Esophagus squamous epithelium (tissue), 5 donors: ENCODE results near the gene KIF5C. TPM values are rescaled to one million over a fixed set of nuclear protein-coding genes. Genes with fewer than 3 reads are reported as not detected.
A peak's percentile ranks its signal among the peaks of the same experiment; 100 is the strongest.

Experiments used
- DNase-seq: peaks from one replicate; lab custom pipeline; 2025; lab: John Stamatoyannopoulos, UW
- H3K27ac ChIP-seq, 4 donors: fragments of 200-600 bp; sonication (generic); one replicate each; pipeline ENCODE4 v1.5.1; 2016 to 2019; ENCODE audit warnings: mild to moderate bottlenecking in 1 of 4
- H3K27me3 ChIP-seq, 4 donors: fragments of 200-600 bp; sonication (generic); 1 replicate in 3 of 4; 2 replicates in 1 of 4; pipeline versions ENCODE4 v1.5.1 to v1.6.0; 2017 to 2021; ENCODE audit warnings: antibody characterized with exemption in 1 of 4
- H3K36me3 ChIP-seq, 3 donors: fragments of 200-600 bp; sonication (generic); one replicate each; pipeline ENCODE4 v1.5.1; 2016 to 2019
- H3K4me1 ChIP-seq, 3 donors: fragments of 200-600 bp; sonication (generic); one replicate each; pipeline ENCODE4 v1.5.1; 2017 to 2019
- H3K4me3 ChIP-seq, 4 donors: fragments of 200-600 bp; sonication (generic); 1 replicate in 3 of 4; 2 replicates in 1 of 4; pipeline ENCODE4 v1.5.1; 2016 to 2019; ENCODE audit warnings: mild to moderate bottlenecking in 2 of 4, moderate library complexity in 1 of 4
- H3K9me3 ChIP-seq, 3 donors: fragments of 200-600 bp; sonication (generic); one replicate each; pipeline ENCODE4 v1.5.1; 2016 to 2019
- POLR2A ChIP-seq, 4 donors: fragments of 450-650 bp; IDR thresholded peaks; one replicate each; pipeline ENCODE4 v1.6.1; 2017; ENCODE audit warnings: antibody characterized with exemption in 4 of 4, mild to moderate bottlenecking in 4 of 4, moderate library complexity in 3 of 4
- WGBS, 2 donors: methylation state at CpG; one replicate each; pipeline ENCODE4 v1.1.5; 2018; 5-methylcytosine and 5-hydroxymethylcytosine counted together
- intact Hi-C: fragments of 100-400 bp; cut with DNase I; formaldehyde crosslinking; loops from one replicate; pipeline ENCODE4 v1.15.0; 2022
- total RNA-seq, 4 donors: library from RNA; depleted of rRNA; stranded (reverse); fragments of >200 nt; gene quantifications; one replicate each; pipeline ENCODE4 v1.1.0, GENCODE V29; 2016
- TF ChIP-seq, protein P1 (sequence below), 6 experiments: fragments of 450-650 bp in 4 of 6; fragments of 200-600 bp in 2 of 6; sonication (generic) in 2 of 6; IDR thresholded peaks; one replicate each; pipeline ENCODE4 v1.5.1; 2016 to 2019; ENCODE audit warnings: antibody characterized with exemption in 6 of 6, mild to moderate bottlenecking in 4 of 6, moderate library complexity in 4 of 6
- donor health status: DM: yes; HTN: yes; CAD: no.

KIF5C gene
- total RNA-seq, 4 donors from 2014 or later: 0.09 to 2.3 (median 0.41) TPM; not detected in 1

DNA sequence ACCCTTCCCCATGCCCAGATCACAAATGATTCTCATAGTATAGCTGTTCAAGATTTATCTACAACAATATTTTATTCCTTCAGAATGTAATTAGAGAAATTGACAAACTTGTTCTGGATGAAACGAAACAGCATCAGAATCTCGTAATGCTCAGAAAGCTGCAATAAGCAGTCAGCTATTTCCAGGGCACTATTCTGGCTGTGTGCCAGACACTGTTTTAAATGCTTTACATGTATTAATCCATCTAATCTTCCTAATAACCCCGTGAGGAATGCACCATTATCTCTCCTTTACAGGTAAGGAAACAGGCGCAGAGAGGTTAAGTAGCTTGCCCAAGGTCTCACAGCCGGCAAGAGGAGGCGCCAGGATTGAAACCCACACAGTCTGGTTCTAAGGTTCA is 153.3 kb downstream of the KIF5C start:
- Histone ChIP-seq H3K27ac (peak overlapping the region in 3 of 4 donors; percentile 4 to 31 (median 27)), H3K4me1 (peaks cover 0 to 26% (median 0%) of the 10 kb centered on the region in 3 donors), H3K4me3 (peak overlapping the region in 3 of 4 donors; percentile 13 to 26 (median 23)), H3K27me3 (peaks cover 0 to 33% (median 0%) of the 10 kb centered on the region in 4 donors), H3K36me3 (no peaks in the 10 kb centered on the region), H3K9me3 (no peaks in the 10 kb centered on the region)
- intact Hi-C loops: no loop called here
- no peak for DNase-seq
- TF ChIP-seq, protein P1, sequence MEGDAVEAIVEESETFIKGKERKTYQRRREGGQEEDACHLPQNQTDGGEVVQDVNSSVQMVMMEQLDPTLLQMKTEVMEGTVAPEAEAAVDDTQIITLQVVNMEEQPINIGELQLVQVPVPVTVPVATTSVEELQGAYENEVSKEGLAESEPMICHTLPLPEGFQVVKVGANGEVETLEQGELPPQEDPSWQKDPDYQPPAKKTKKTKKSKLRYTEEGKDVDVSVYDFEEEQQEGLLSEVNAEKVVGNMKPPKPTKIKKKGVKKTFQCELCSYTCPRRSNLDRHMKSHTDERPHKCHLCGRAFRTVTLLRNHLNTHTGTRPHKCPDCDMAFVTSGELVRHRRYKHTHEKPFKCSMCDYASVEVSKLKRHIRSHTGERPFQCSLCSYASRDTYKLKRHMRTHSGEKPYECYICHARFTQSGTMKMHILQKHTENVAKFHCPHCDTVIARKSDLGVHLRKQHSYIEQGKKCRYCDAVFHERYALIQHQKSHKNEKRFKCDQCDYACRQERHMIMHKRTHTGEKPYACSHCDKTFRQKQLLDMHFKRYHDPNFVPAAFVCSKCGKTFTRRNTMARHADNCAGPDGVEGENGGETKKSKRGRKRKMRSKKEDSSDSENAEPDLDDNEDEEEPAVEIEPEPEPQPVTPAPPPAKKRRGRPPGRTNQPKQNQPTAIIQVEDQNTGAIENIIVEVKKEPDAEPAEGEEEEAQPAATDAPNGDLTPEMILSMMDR (IDR thresholded peaks at IDR 0.05): no peak
- TF ChIP-seq POLR2A (IDR thresholded peaks at IDR 0.05): no peak
- 42 to 59% methylated on average over 6 of the region's 6 CpGs for WGBS, 2 donors

DNA sequence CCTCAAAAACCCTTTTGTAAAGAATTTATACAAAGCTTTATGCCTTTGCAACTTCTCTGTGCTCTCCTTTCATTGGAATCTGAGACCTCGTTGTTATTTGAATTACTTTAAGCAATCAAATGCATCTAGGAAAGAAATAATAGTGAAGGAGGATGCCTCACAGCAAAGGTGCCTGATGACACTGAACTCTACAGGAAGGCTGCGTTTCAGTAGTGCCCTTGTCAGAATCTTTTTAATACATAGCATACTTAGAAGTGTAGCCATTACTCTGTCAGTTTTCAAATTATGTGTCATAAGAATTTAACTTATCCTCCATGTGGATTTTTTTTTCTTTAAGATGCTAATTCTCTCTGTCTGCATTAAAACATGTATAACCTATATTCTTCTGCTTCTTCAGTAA is 153.9 kb downstream of the KIF5C start:
- intact Hi-C loops: no loop called here
- H3K27me3 ChIP-seq: peaks cover 0 to 35% (median 0%) of the 10 kb centered on the region in 4 donors
- no peaks in the 10 kb centered on the region for H3K9me3 ChIP-seq
- no peaks in the 10 kb centered on the region for H3K36me3 ChIP-seq
- H3K4me1 ChIP-seq: peaks cover 0 to 26% (median 0%) of the 10 kb centered on the region in 3 donors
- 39 to 67% methylated on average over 2 of the region's 2 CpGs for WGBS, 2 donors
- DNase-seq: no peak
- H3K4me3 ChIP-seq: no peak overlapping the region
- TF ChIP-seq, protein P1 (IDR thresholded peaks at IDR 0.05): no peak
- no peak for TF ChIP-seq POLR2A (IDR thresholded peaks at IDR 0.05)
- no peak overlapping the region for H3K27ac ChIP-seq

DNA sequence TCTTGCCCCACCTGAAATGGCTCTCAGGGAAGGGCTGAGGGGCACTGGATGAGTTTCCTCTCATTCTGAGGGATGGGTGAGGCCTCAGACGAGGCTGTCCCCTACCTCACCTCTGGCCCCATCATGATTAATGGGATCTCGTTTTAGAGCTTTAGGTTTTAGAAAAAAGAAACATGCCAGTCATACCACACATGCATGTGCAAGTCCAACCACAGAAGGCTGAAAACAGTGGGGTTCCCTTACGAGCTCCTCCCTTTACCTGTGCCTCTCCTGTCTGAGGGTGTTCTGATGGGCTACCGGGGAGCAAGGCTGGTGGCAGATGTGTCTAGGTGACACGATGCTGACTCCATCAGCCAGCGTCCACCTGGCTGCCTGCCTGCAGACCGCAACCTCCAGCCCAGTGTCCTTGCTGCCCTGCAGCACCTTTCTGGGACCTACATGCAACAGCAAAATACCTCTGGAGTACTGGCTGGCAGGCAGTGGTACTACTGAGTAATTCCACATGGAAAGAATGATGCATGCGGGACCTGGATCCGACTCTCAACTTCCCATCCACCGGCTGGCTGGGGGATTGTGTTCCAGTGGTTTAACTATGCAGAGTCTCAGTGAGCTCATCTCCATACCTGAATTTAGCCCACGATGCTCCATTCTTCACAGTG is 154.4 kb downstream of the KIF5C start:
- TF ChIP-seq, protein P1 (IDR thresholded peaks at IDR 0.05): no peak
- no peak for TF ChIP-seq POLR2A (IDR thresholded peaks at IDR 0.05)
- no peak overlapping the region for H3K27ac ChIP-seq

DNA sequence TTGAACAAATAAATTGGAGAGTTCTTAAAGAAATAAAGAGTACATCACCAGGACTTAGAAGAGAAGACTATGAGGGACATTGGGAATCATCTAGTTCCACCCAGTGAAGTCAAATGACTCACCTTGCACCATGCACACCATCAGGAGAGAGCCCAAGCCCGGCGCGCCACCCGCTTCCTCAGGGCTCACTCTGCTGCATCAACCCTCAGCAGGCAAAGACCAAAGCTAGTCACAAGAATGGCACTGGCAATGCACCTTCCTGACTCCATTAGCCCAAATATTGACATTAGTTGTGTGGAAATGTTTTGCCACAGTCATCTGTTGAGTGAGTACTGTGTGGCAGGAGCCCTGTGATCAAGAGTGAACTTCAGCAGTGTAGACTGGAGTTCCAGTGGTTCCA is 156.4 kb downstream of the KIF5C start:
- H3K4me1 ChIP-seq: peaks cover 0 to 26% (median 0%) of the 10 kb centered on the region in 3 donors
- H3K9me3 ChIP-seq: no peaks in the 10 kb centered on the region
- no peak overlapping the region for H3K4me3 ChIP-seq
- DNase-seq: no peak
- 80 to 88% methylated on average over 2 to 3 of the region's 4 CpGs for WGBS, 2 donors
- peaks cover 0 to 35% (median 0%) of the 10 kb centered on the region in 4 donors for H3K27me3 ChIP-seq
- intact Hi-C loops: no loop called here
- H3K36me3 ChIP-seq: no peaks in the 10 kb centered on the region
- no peak overlapping the region for H3K27ac ChIP-seq
- no peak for TF ChIP-seq POLR2A (IDR thresholded peaks at IDR 0.05)
- TF ChIP-seq, protein P1 (IDR thresholded peaks at IDR 0.05): no peak

More for the DNA sequence above, 154.4 kb downstream of the KIF5C start:
- Histone ChIP-seq H3K36me3 (no peaks in the 10 kb centered on the region), H3K27me3 (peaks cover 0 to 35% (median 0%) of the 10 kb centered on the region in 4 donors), H3K4me1 (peaks cover 0 to 26% (median 0%) of the 10 kb centered on the region in 3 donors), H3K9me3 (no peaks in the 10 kb centered on the region), H3K4me3 (no peak overlapping the region)
- no peak for DNase-seq
- WGBS, 2 donors: 51 to 60% methylated on average over 7 to 11 of the region's 11 CpGs
- intact Hi-C loops: no loop called here

DNA sequence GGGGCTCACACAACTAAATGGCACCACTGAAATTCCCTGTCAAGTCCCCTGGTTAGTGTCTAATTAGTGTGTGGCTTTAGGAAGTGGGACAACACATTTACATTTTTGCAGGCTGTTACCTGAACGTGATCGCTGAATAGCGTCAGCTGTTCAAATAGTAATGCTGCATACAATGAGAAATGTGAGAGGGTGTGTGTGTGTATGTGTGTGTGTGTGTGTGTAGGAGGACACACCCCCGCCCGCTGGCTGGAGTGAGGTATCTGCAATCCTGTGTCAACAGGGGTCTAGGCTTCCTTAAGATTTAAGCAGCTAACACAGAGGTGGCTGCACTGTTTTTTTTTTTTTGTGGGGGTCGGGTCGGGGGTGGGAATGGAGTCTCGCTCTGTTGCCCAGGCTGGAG is 158.7 kb downstream of the KIF5C start:
- peaks cover 0 to 22% (median 7%) of the 10 kb centered on the region in 3 donors for H3K4me1 ChIP-seq
- no peak overlapping the region for H3K4me3 ChIP-seq
- 46 to 53% methylated on average over 7 of the region's 8 CpGs for WGBS, 2 donors
- no peak for DNase-seq
- intact Hi-C loops: no loop called here
- no peaks in the 10 kb centered on the region for H3K9me3 ChIP-seq
- peaks cover 0 to 58% (median 0%) of the 10 kb centered on the region in 4 donors for H3K27me3 ChIP-seq
- H3K36me3 ChIP-seq: no peaks in the 10 kb centered on the region
- H3K27ac ChIP-seq: no peak overlapping the region
- TF ChIP-seq, protein P1 (IDR thresholded peaks at IDR 0.05): no peak
- no peak for TF ChIP-seq POLR2A (IDR thresholded peaks at IDR 0.05)
